ENCODE measurements around the gene ANO8. TPM values are rescaled to one million over a fixed set of nuclear protein-coding genes. Genes with fewer than 3 reads are reported as not detected.

The ANO8 gene
- total and polyA plus RNA-seq, 2 donors (not counting 3 experiments of a cell fraction or from before 2014, with no cell fraction given), result 3.5 to 6.8 TPM

- no peak for FAIRE-seq
- Histone ChIP-seq H3K4me2 (ENCODE audit: insufficient read depth, low read length) (no peak overlapping the region), H3K9ac (replicated peaks; ENCODE audit: extremely low read depth, insufficient read depth, low read length) (no peak overlapping the region), H3K9me3 (replicated peaks; ENCODE audit: control insufficient read depth, insufficient read depth, low read length) (no peaks in the 10 kb centered on the region), H3K27ac (ENCODE audit: insufficient read depth, low read depth, low read length) (no peak overlapping the region), H3K4me3 (replicated peaks in 1 of 3; ENCODE audit: insufficient read depth in 1 of 3, low read depth in 1 of 3, low read length in 3 of 3) (no peak overlapping the region), H3K79me2 (ENCODE audit: control insufficient read depth, insufficient read depth, low read length) (no peaks in the 10 kb centered on the region), H3K27me3 (ENCODE audit: control insufficient read depth in 2 of 2, insufficient read depth in 2 of 2, low read length in 2 of 2) (peaks cover 4 to 19% of the 10 kb centered on the region in 2 experiments), H3K4me1 (ENCODE audit: control insufficient read depth, extremely low read depth, insufficient read depth, low read length) (peaks cover 15% of the 10 kb centered on the region), H2AFZ (ENCODE audit: low read depth, low read length) (no peak overlapping the region), H3K36me3 (ENCODE audit: control insufficient read depth in 2 of 2, extremely low read depth in 1 of 2, insufficient read depth in 2 of 2, low read length in 2 of 2) (no peaks in the 10 kb centered on the region), H3K9me1 (replicated peaks; ENCODE audit: control insufficient read depth, extremely low read depth, insufficient read depth, low read length) (no peaks in the 10 kb centered on the region), H4K20me1 (replicated peaks; ENCODE audit: control insufficient read depth, extremely low read depth, insufficient read depth, low read length) (no peaks in the 10 kb centered on the region)
- ChIA-PET POLR2A (no interaction called here), CTCF (no interaction called here)
- TF ChIP-seq MAX (IDR thresholded peaks at IDR 0.05; ENCODE audit: insufficient read depth, insufficient read length) (no peak), CTCF (IDR thresholded peaks at IDR 0.05; ENCODE audit: extremely low read depth in 1 of 2, insufficient read depth in 1 of 2, low read depth in 1 of 2, low read length in 2 of 2) (no peak), GATA2 (IDR thresholded peaks at IDR 0.05; ENCODE audit: insufficient read depth, insufficient read length, low read depth, low read length) (no peak), JUN (IDR thresholded peaks at IDR 0.05; ENCODE audit: borderline replicate concordance, insufficient read depth, insufficient read length, low read depth) (no peak), POLR2A (IDR thresholded peaks at IDR 0.05; ENCODE audit: low read depth, low read length) (no peak), POLR2AphosphoS5 (IDR thresholded peaks at IDR 0.05; ENCODE audit: insufficient read depth, low read depth, low read length) (no peak), FOS (IDR thresholded peaks at IDR 0.05; ENCODE audit: borderline replicate concordance, insufficient read depth, low read length) (no peak), MYC (IDR thresholded peaks at IDR 0.05; ENCODE audit: low read depth, low read length) (no peak), EZH2 (IDR thresholded peaks at IDR 0.05; ENCODE audit: borderline replicate concordance, low read depth, low read length, severe bottlenecking) (no peak)
- dilution Hi-C loops (cut with MboI; ENCODE audit: extremely low pct_ligation_motif_present, low sequenced_read_pairs) (no loop called here), intact Hi-C loops (cut with micrococcal nuclease) (no loop called here)
- no TSS peak for BruUV-seq (replicated peaks)
- DNase-seq (ENCODE audit: low read depth, low spot score), result no peak
These were observed 4.2 kb downstream of the ANO8 start for GRCh38 chr19:17330262-17331044.

All from endothelial cell of umbilical vein (primary cell).